K562 (cell line): ENCODE measurements around the gene PSMC3IP. TPM values are rescaled to one million over a fixed set of nuclear protein-coding genes. Genes with fewer than 3 reads are reported as not detected.

Experiments
- ETV6 ChIP-seq, 3 experiments: fragments of 150-350 bp in 1 of 3; sonication (generic) in 1 of 3; formaldehyde crosslinking in 1 of 3; IDR thresholded peaks; 2 replicates each; pipeline versions ENCODE4 v1.6.1 to v1.8.0; 2014 to 2022; ENCODE audit warnings: borderline replicate concordance in 2 of 3, low read depth in 2 of 3, antibody characterized with exemption in 1 of 3, low read length in 1 of 3, mild to moderate bottlenecking in 1 of 3, missing genetic modification reagents in 1 of 3
- GABPA ChIP-seq: fragments of 200-800 bp; sonication (Bioruptor generic); conservative IDR thresholded peaks from 2 replicates; pipeline ENCODE4 v1.6.1; 2016; ENCODE audit warnings: low read depth, missing genetic modification characterization, missing compliant biosample characterization
- GTF3C2 ChIP-seq: IDR thresholded peaks from 3 replicates; pipeline ENCODE4 v1.6.1; 2011; ENCODE audit warnings: borderline replicate concordance, mild to moderate bottlenecking, moderate library complexity; ENCODE audit not compliant: insufficient read length; ENCODE audit errors: extremely low read depth
- HDAC3 ChIP-seq: fragments of 450-650 bp; IDR thresholded peaks from 2 replicates; pipeline ENCODE4 v1.6.1; 2018; ENCODE audit warnings: borderline replicate concordance, mild to moderate bottlenecking, moderate library complexity; ENCODE audit not compliant: partially characterized antibody
- LCOR ChIP-seq: sonication (generic); formaldehyde crosslinking; IDR thresholded peaks from 2 replicates; pipeline ENCODE4 v1.8.0; 2022; ENCODE audit warnings: mild to moderate bottlenecking, missing genetic modification reagents
- MAX ChIP-seq: sonication (generic); formaldehyde crosslinking; IDR thresholded peaks from 2 replicates; pipeline ENCODE4 v1.9.0; 2022; ENCODE audit warnings: mild to moderate bottlenecking, missing genetic modification reagents
- MBD1 ChIP-seq: fragments of 250-450 bp; sonication (Bioruptor Pico); IDR thresholded peaks from 2 replicates; pipeline ENCODE4 v1.8.0; 2022; ENCODE audit warnings: inconsistent platforms
- POLR2H ChIP-seq: IDR thresholded peaks from 2 replicates; pipeline ENCODE4 v1.6.1; 2016; ENCODE audit warnings: missing genetic modification characterization, low read depth, mild to moderate bottlenecking, control low read depth, missing compliant biosample characterization, moderate library complexity
- RFX7 ChIP-seq: fragments of 250-450 bp; sonication (Bioruptor Pico); IDR thresholded peaks from 2 replicates; pipeline ENCODE4 v1.5.1; 2021; ENCODE audit warnings: mild to moderate bottlenecking
- SIRT6 ChIP-seq: IDR thresholded peaks from one replicate; pipeline ENCODE4 v1.6.1; 2012; ENCODE audit warnings: low read depth, mild to moderate bottlenecking, control low read depth, inconsistent platforms, low read length, moderate library complexity
- SRSF9 ChIP-seq: fragments of 200-400 bp; formaldehyde crosslinking; IDR thresholded peaks from 2 replicates; pipeline ENCODE4 v1.6.1; 2017; ENCODE audit warnings: low read depth, low read length, borderline replicate concordance
- THRA ChIP-seq: fragments of 450-650 bp; IDR thresholded peaks from 2 replicates; pipeline ENCODE4 v1.6.1; 2017; ENCODE audit warnings: mild to moderate bottlenecking, moderate library complexity
- YY1 ChIP-seq, 3 experiments: IDR thresholded peaks; 2 replicates each; pipeline ENCODE4 v1.6.1; 2011; ENCODE audit warnings: low read length in 2 of 3, mild to moderate bottlenecking in 2 of 3, moderate library complexity in 2 of 3, borderline replicate concordance in 1 of 3, control low read depth in 1 of 3, low read depth in 1 of 3; ENCODE audit not compliant: insufficient read depth in 3 of 3, insufficient replicate concordance in 2 of 3, control insufficient read depth in 1 of 3, insufficient read length in 1 of 3; ENCODE audit errors: extremely low read depth in 1 of 3
- ZBTB2 ChIP-seq: fragments of 450-650 bp; IDR thresholded peaks from 2 replicates; pipeline ENCODE4 v1.6.1; 2016; ENCODE audit warnings: antibody characterized with exemption
- ZBTB8A ChIP-seq: fragments of 450-650 bp; IDR thresholded peaks from 2 replicates; pipeline ENCODE4 v1.6.1; 2018; ENCODE audit warnings: mild to moderate bottlenecking, moderate library complexity; ENCODE audit not compliant: partially characterized antibody
- ZNF239 ChIP-seq: fragments of 250-450 bp; sonication (Bioruptor Pico); IDR thresholded peaks from 2 replicates; pipeline ENCODE4 v1.4.0; 2020; ENCODE audit warnings: mild to moderate bottlenecking
- ZNF780A ChIP-seq: fragments of 250-450 bp; sonication (Bioruptor Pico); IDR thresholded peaks from 2 replicates; pipeline ENCODE4 v1.5.0; 2021; ENCODE audit warnings: mild to moderate bottlenecking
- polyA plus RNA-seq, 8 experiments: library from polyadenylated mRNA; depleted of rRNA in 4 of 8; stranded (reverse) in 5 of 8; unstranded in 3 of 8; fragments of >200 nt; fragmentation: Nextera tagmentation in 2 of 8; fragmentation: Illumina TruSeq in 1 of 8; extraction: Ambion mirVana in 2 of 8; extraction: Trizol in 1 of 8; gene quantifications; 2 replicates each; pipeline versions ENCODE4 v1.2.1 to v1.2.3, GENCODE V29; 2011 to 2014; ENCODE audit warnings: inconsistent platforms in 1 of 8, missing spikeins in 1 of 8
- total RNA-seq, 7 experiments: library from RNA; depleted of rRNA in 6 of 7; stranded (reverse); fragments of >200 nt in 6 of 7; fragmentation: Illumina TruSeq in 2 of 7; extraction: Trizol in 2 of 7; gene quantifications; 2 replicates each; pipeline versions ENCODE4 v1.2.1 to v1.2.3, GENCODE V29; 2011 to 2021; ENCODE audit warnings: low replicate concordance in 1 of 7

Gene PSMC3IP
- total and polyA plus RNA-seq, 9 of the 15 experiments (the other 6 are each of a cell fraction or from before 2014, with no cell fraction given), result 13.8 to 65.6 (median 32.8) TPM

GRCh38 chr17:42577532-42578281 is at the start of gene PSMC3IP (continued):
- no peak for TF ChIP-seq SRSF9
- TF ChIP-seq ZBTB2, result peak; percentile 21; the same call in 1 of the 2 replicates
- TF ChIP-seq RFX7 (CRISPR knock-in tag), result no peak
- no peak for TF ChIP-seq SIRT6
- TF ChIP-seq THRA, result peak; percentile 89
- peak; percentile 89 for TF ChIP-seq POLR2H (tag)
- TF ChIP-seq ETV6 (IDR thresholded peaks at IDR 0.05; ENCODE audit: borderline replicate concordance in 1 of 2, low read depth in 2 of 2, low read length in 1 of 2), result no peak; a peak in 1 of 4 replicates
- no peak for TF ChIP-seq ETV6 (CRISPR knock-in tag; IDR thresholded peaks at IDR 0.05; ENCODE audit: borderline replicate concordance)
- TF ChIP-seq MAX (CRISPR knock-in tag), result no peak
- TF ChIP-seq ZNF780A (CRISPR knock-in tag), result no peak
- no peak for TF ChIP-seq MBD1
- peak; percentile 97 for TF ChIP-seq GABPA
- TF ChIP-seq YY1 (IDR thresholded peaks at IDR 0.05; ENCODE audit: borderline replicate concordance in 1 of 3, control insufficient read depth in 1 of 3, extremely low read depth in 1 of 3, insufficient read depth in 3 of 3, insufficient read length in 1 of 3, insufficient replicate concordance in 2 of 3, low read depth in 1 of 3, low read length in 2 of 3), result no peak
- no peak for TF ChIP-seq HDAC3
- TF ChIP-seq LCOR (CRISPR knock-in tag), result peak; percentile 55; the same call in 1 of the 2 replicates
- no peak for TF ChIP-seq ZNF239 (CRISPR knock-in tag)
- no peak for TF ChIP-seq ZBTB8A
- TF ChIP-seq GTF3C2, result no peak
